Activated T-cell treated with anti-CD3 and anti-CD28 coated beads, Interleukin-2, amount 50 U/mL, for 24 hours (primary cell): ENCODE results near the gene MAP2K6.

ENCODE experiments used
- DNase-seq: peaks from one replicate; pipeline ENCODE4 v3.0.0-alpha.2; 2020
- H3K27ac Mint-ChIP-seq: 2 replicates; pipeline ENCODE4 v1.8.0; 2020; ENCODE audit warnings: mild to moderate bottlenecking, mixed read lengths
- H3K27me3 Mint-ChIP-seq: 2 replicates; pipeline ENCODE4 v1.8.0; 2020; ENCODE audit warnings: mixed read lengths
- H3K36me3 Mint-ChIP-seq: 2 replicates; pipeline ENCODE4 v1.8.0; 2020; ENCODE audit warnings: low read depth, mixed read lengths
- H3K4me1 Mint-ChIP-seq: 2 replicates; pipeline ENCODE4 v1.8.0; 2020; ENCODE audit warnings: low read depth, mixed read lengths
- H3K4me3 Mint-ChIP-seq: 2 replicates; pipeline ENCODE4 v1.8.0; 2020; ENCODE audit warnings: mild to moderate bottlenecking, moderate library complexity, mixed read lengths
- H3K9me3 Mint-ChIP-seq: 2 replicates; pipeline ENCODE4 v1.8.0; 2020; ENCODE audit warnings: mixed read lengths

Gene MAP2K6

GRCh38 chr17:69511250-69511649 lies 96.8 kb downstream of the MAP2K6 start:
- Mint-ChIP-seq H3K9me3 (no peaks in the 10 kb centered on the region), H3K27ac (no peak overlapping the region), H3K36me3 (peaks cover 14% of the 10 kb centered on the region), H3K4me1 (no peaks in the 10 kb centered on the region), H3K27me3 (no peaks in the 10 kb centered on the region), H3K4me3 (no peak overlapping the region)
- no peak for DNase-seq

DNA sequence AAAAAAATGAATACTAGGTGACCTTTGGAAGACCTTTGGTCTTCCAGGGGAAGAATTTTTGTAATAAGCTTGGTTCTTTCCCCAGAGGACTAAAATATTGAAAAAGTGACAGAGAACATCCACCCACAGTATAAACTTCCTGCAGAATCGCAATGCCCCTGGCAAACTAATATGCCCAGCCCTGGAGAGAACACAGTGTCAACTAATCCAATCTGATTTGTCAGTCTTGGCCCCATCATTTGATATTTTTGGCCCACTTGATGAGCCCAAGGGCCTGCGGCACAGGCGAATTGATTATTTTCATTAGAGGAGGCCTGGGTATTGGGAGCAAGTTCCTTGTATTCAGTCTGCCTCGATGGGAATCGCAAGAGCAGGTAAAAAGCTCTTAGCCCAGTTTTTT lies 98.4 kb downstream of the MAP2K6 start:
- peaks cover 20% of the 10 kb centered on the region for H3K36me3 Mint-ChIP-seq
- no peak overlapping the region for H3K27ac Mint-ChIP-seq
- DNase-seq = no peak
- no peaks in the 10 kb centered on the region for H3K9me3 Mint-ChIP-seq
- H3K27me3 Mint-ChIP-seq = no peaks in the 10 kb centered on the region
- H3K4me1 Mint-ChIP-seq = peaks cover 5% of the 10 kb centered on the region
- no peak overlapping the region for H3K4me3 Mint-ChIP-seq

- H3K36me3 Mint-ChIP-seq = peaks cover 48% of the 10 kb centered on the region
- H3K4me3 Mint-ChIP-seq = no peak overlapping the region
- H3K27ac Mint-ChIP-seq = no peak overlapping the region
- H3K9me3 Mint-ChIP-seq = no peaks in the 10 kb centered on the region
- H3K27me3 Mint-ChIP-seq = no peaks in the 10 kb centered on the region
- peaks cover 5% of the 10 kb centered on the region for H3K4me1 Mint-ChIP-seq
- DNase-seq = no peak
Measured at GRCh38 chr17:69516225-69516624, 101.7 kb downstream of the MAP2K6 start.

DNA sequence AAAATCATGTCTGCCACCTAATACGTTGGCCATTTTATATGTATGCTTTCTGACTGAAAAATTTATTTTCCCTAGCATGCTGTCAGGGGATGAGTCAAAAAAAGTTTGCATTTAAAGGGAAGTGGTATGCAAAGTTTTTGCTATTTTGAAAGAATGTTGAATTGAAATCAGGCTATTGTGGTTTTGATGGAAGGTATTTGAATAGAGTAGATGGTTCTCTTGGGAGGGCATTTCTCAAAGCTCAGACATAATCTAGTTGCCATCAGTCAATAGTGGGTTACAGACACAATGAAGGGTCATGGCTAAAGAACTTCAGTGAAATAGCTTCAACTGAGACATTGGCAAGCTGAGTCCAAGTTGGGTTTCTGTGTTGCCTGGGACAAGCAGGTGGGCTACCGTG lies 102.4 kb downstream of the MAP2K6 start:
- H3K4me1 Mint-ChIP-seq = peaks cover 5% of the 10 kb centered on the region
- no peaks in the 10 kb centered on the region for H3K27me3 Mint-ChIP-seq
- H3K27ac Mint-ChIP-seq = no peak overlapping the region
- no peaks in the 10 kb centered on the region for H3K9me3 Mint-ChIP-seq
- no peak for DNase-seq
- peaks cover 53% of the 10 kb centered on the region for H3K36me3 Mint-ChIP-seq
- H3K4me3 Mint-ChIP-seq = no peak overlapping the region

DNA sequence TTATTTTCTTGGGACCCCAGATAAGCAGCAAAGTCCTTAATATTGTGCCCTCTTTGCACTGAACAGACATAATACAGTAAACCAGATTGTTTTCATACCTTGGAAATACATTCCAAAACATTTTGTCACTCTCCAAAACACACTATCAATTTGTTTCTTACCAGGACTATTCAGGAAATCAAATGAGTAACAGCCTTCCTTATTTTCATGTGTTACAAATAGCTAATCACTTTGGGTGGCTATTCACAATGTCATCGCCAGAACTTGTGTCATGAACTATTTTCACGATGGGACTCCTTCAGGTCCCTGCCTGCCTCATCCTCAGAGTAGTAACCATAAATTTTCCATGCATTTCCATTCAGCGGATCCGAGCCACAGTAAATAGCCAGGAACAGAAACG lies 104.5 kb downstream of the MAP2K6 start:
- DNase-seq = no peak
- Mint-ChIP-seq H3K36me3 (peaks cover 57% of the 10 kb centered on the region), H3K27me3 (no peaks in the 10 kb centered on the region), H3K27ac (no peak overlapping the region), H3K4me1 (peaks cover 5% of the 10 kb centered on the region), H3K4me3 (no peak overlapping the region), H3K9me3 (no peaks in the 10 kb centered on the region)

DNA sequence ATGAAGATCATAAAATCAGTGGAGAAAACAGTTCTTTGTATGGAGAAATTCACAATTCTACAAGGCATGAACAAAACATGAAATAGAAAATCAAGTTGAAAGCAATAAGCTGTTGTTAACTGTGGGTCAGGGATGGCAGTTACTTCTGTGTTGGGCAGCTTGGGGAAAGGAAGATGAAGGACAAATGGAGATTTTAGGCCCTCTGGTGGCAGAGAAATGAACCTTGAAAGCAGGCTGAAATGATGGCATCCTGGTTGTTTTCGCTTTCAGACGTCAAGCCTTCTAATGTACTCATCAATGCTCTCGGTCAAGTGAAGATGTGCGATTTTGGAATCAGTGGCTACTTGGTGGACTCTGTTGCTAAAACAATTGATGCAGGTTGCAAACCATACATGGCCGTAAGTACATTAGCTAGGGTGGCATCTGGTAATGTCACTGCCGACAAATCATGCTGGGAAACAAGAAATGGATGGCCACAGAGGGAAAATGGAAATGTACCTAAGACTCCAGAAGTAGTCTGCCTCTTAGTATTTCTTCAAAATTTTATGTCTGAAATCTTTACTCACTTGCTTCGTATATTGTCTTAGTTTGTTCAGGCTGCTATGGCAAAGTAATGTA lies 108.9 kb downstream of the MAP2K6 start:
- H3K9me3 Mint-ChIP-seq = no peaks in the 10 kb centered on the region
- H3K27me3 Mint-ChIP-seq = no peaks in the 10 kb centered on the region
- H3K27ac Mint-ChIP-seq = no peak overlapping the region
- no peak for DNase-seq
- peaks cover 77% of the 10 kb centered on the region for H3K36me3 Mint-ChIP-seq
- no peaks in the 10 kb centered on the region for H3K4me1 Mint-ChIP-seq
- H3K4me3 Mint-ChIP-seq = no peak overlapping the region

- Mint-ChIP-seq H3K36me3 (peaks cover 64% of the 10 kb centered on the region), H3K27ac (no peak overlapping the region), H3K4me3 (no peak overlapping the region), H3K27me3 (no peaks in the 10 kb centered on the region), H3K9me3 (no peaks in the 10 kb centered on the region), H3K4me1 (no peaks in the 10 kb centered on the region)
- no peak for DNase-seq
Measured at GRCh38 chr17:69524854-69525253, 110.4 kb downstream of the MAP2K6 start.

GRCh38 chr17:69525920-69526841 lies 111.7 kb downstream of the MAP2K6 start:
- no peak for DNase-seq
- Mint-ChIP-seq H3K27ac (no peak overlapping the region), H3K27me3 (no peaks in the 10 kb centered on the region), H3K36me3 (peaks cover 56% of the 10 kb centered on the region), H3K9me3 (no peaks in the 10 kb centered on the region), H3K4me1 (no peaks in the 10 kb centered on the region), H3K4me3 (no peak overlapping the region)

DNA sequence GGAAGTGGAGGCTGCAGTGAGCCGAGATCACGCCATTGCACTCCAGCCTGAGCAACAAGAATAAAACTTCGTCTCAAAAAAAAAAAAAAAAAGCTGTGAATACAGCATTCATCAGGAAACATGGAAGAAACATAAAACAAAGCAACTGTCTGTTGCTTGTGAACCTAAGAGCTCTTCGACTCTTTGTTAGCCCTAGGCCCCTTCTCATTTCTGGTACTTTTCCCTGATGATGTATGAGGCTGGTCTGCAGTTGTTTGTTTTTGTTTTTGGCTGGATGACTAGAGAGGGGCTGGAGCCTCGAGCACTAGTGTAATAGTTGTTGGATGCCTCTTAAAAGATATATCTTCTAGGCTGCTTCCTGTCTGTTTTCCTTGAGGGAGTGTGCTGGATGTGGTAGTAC lies 113.5 kb downstream of the MAP2K6 start:
- H3K4me3 Mint-ChIP-seq = no peak overlapping the region
- no peaks in the 10 kb centered on the region for H3K9me3 Mint-ChIP-seq
- H3K27ac Mint-ChIP-seq = no peak overlapping the region
- H3K36me3 Mint-ChIP-seq = peaks cover 58% of the 10 kb centered on the region
- H3K27me3 Mint-ChIP-seq = no peaks in the 10 kb centered on the region
- no peak for DNase-seq
- no peaks in the 10 kb centered on the region for H3K4me1 Mint-ChIP-seq

DNA sequence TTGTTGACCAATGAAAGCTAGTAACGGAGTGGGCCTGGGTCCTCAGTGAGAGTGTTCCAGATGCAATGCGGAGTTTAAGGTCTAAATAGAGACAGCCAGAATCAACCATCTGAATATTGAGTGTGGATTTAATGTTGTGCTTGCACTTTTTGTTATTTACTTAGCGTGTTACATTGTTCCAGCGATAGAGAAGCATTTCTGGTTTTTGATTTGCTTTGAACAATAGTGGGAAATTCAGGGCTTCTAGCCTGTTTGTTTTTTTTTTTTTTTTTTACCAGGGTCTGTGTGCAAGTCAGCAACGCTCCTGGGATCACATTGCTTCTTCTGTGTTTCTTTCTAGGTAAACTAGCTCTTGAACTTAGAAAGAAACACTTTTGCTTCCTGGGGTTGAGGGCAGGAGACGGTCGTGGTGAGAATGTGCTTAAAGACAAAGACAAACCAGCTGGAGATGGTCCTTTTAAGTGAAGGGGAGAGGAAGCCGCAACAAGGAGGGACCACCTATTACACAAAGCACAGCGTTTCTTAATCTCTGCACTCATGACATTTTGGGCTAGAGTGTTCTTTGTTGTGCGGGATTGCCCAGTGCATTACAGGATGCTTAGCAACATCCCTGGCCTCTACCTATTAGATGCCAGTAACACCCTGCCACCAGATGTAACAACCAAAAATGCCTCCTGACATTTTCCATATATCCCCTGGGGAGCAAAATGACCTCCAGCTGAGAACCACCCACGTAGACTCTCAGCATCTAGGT lies 119.2 kb downstream of the MAP2K6 start:
- no peaks in the 10 kb centered on the region for H3K27me3 Mint-ChIP-seq
- DNase-seq = no peak
- no peaks in the 10 kb centered on the region for H3K9me3 Mint-ChIP-seq
- no peak overlapping the region for H3K4me3 Mint-ChIP-seq
- H3K27ac Mint-ChIP-seq = no peak overlapping the region
- H3K36me3 Mint-ChIP-seq = peaks cover 54% of the 10 kb centered on the region
- no peaks in the 10 kb centered on the region for H3K4me1 Mint-ChIP-seq

GRCh38 chr17:69534235-69534621 lies 119.7 kb downstream of the MAP2K6 start:
- H3K36me3 Mint-ChIP-seq = peaks cover 59% of the 10 kb centered on the region
- H3K27ac Mint-ChIP-seq = no peak overlapping the region
- no peaks in the 10 kb centered on the region for H3K27me3 Mint-ChIP-seq
- no peaks in the 10 kb centered on the region for H3K9me3 Mint-ChIP-seq
- no peak for DNase-seq
- H3K4me1 Mint-ChIP-seq = peaks cover 5% of the 10 kb centered on the region
- H3K4me3 Mint-ChIP-seq = no peak overlapping the region

- H3K36me3 Mint-ChIP-seq = peaks cover 59% of the 10 kb centered on the region
- H3K9me3 Mint-ChIP-seq = no peaks in the 10 kb centered on the region
- H3K27me3 Mint-ChIP-seq = no peaks in the 10 kb centered on the region
- DNase-seq = no peak
- H3K27ac Mint-ChIP-seq = no peak overlapping the region
- H3K4me3 Mint-ChIP-seq = no peak overlapping the region
- H3K4me1 Mint-ChIP-seq = peaks cover 12% of the 10 kb centered on the region
Measured at GRCh38 chr17:69535016-69535570, 120.6 kb downstream of the MAP2K6 start.

- H3K9me3 Mint-ChIP-seq = no peaks in the 10 kb centered on the region
- no peak overlapping the region for H3K4me3 Mint-ChIP-seq
- H3K4me1 Mint-ChIP-seq = peaks cover 12% of the 10 kb centered on the region
- H3K27ac Mint-ChIP-seq = peak overlapping the region; percentile 71
- DNase-seq = no peak
- H3K36me3 Mint-ChIP-seq = peaks cover 70% of the 10 kb centered on the region
- no peaks in the 10 kb centered on the region for H3K27me3 Mint-ChIP-seq
Measured at GRCh38 chr17:69538795-69539194, 124.3 kb downstream of the MAP2K6 start.

DNA sequence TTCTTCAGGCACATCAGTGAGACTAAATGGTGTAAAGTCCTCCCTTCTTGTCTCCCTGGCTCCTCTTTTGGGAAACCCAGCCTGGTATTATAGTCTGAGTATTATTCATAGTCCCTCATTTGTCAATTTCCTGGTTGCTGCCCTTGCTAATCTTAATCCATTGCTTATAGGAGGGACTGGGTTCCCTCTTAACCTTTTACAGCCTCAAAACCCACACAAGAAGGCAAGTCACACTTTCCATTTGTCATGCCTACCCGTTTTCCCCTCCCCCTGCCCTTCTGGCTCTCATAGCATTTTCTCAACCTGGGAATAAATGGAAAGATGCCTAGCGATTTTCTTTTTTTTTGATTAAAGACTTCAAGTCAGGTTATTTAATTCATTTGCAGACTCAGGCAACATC lies 124.8 kb downstream of the MAP2K6 start:
- H3K27ac Mint-ChIP-seq = peak overlapping the region; percentile 71
- no peaks in the 10 kb centered on the region for H3K27me3 Mint-ChIP-seq
- no peaks in the 10 kb centered on the region for H3K9me3 Mint-ChIP-seq
- DNase-seq = no peak
- H3K36me3 Mint-ChIP-seq = peaks cover 67% of the 10 kb centered on the region
- H3K4me3 Mint-ChIP-seq = no peak overlapping the region
- peaks cover 12% of the 10 kb centered on the region for H3K4me1 Mint-ChIP-seq
